Uterus (tissue), 2 donors: ENCODE results near the gene PRAC2.

Experiments
- CTCF ChIP-seq, 4 experiments: fragments of 200-600 bp in 2 of 4; fragments of 450-650 bp in 2 of 4; sonication (generic) in 2 of 4; IDR thresholded peaks; one replicate each; pipeline ENCODE4 v1.5.1; 2016 to 2019; ENCODE audit warnings: antibody characterized with exemption in 4 of 4, mild to moderate bottlenecking in 2 of 4, moderate library complexity in 1 of 4
- POLR2A ChIP-seq, 2 donors: fragments of 450-650 bp; IDR thresholded peaks; one replicate each; pipeline ENCODE4 v1.6.1; 2016; ENCODE audit warnings: antibody characterized with exemption in 2 of 2, mild to moderate bottlenecking in 1 of 2, moderate library complexity in 1 of 2

- TF ChIP-seq CTCF (IDR thresholded peaks at IDR 0.05) (no peak), POLR2A (IDR thresholded peaks at IDR 0.05) (no peak)
Observed at GRCh38 chr17:48747445-48748363, 24.7 kb downstream of the PRAC2 start.
